Stimulated activated CD4-positive, alpha-beta T cell treated with anti-CD3 and anti-CD28 coated beads, Interleukin-4, amount 100 ng/mL, for 48 hours (primary cell): ENCODE data around the gene CFI.
A peak's percentile ranks its signal among the peaks of the same experiment; 100 is the strongest.

Experiments used
- DNase-seq, 2 donors: peaks; one replicate each; pipeline ENCODE4 v3.0.0-alpha.2; 2020; ENCODE audit warnings: low read depth in 2 of 2

Gene CFI

GRCh38 chr4:109730619-109731545 lies 70.9 kb downstream of the CFI start:
- DNase-seq: no peak

GRCh38 chr4:109729718-109730618 lies 71.8 kb downstream of the CFI start, which contains the start of gene PLA2G12A:
Gene PLA2G12A, minus strand, starts transcription at chr4:109730070. Its CDS starts 261 bp downstream, at chr4:109729809.
- peak; percentile 55 to 63 for DNase-seq

- DNase-seq: peak in 1 of 2 donors; percentile 3
These were observed 72.6 kb downstream of the CFI start for GRCh38 chr4:109729117-109729717.

DNA sequence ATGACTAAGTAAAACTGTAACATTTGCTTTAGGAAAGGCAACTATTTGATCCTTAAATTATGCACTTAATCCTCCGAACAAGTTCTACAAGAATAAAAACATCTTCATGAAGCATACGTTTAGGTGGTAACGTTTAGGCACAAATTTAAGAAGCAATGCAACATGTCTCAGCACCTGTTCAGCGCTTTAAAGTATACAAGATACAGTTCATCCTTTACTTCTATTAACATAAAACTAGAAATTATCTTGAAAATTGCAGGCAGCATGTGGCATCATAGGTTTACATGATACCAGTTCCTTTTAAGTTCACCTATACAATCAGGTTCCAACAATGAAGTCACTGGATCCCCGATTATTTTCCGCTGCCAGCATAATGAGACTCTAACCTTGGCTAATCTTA lies 73.4 kb downstream of the CFI start:
- DNase-seq: no peak

GRCh38 chr4:109723110-109723509 lies 78.7 kb downstream of the CFI start:
- no peak for DNase-seq

DNA sequence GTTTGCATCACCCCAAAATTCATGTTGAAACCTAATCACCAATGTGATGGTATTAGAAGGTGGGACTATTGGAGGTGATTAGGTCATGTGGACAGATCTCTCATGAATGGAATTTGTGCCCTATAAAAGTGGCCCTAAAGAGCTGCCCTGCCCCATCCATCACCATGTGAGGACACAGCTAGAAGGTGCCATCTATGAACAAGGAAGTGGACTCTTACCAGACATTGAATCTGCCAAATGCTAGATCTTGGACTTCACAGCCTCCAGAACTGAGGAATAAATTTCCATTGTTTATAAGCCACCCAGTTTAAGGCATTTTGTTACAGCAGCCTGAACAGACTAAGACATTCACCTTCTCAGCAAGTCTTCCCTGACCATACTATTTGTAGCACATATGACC lies 79.4 kb downstream of the CFI start:
- no peak for DNase-seq

DNA sequence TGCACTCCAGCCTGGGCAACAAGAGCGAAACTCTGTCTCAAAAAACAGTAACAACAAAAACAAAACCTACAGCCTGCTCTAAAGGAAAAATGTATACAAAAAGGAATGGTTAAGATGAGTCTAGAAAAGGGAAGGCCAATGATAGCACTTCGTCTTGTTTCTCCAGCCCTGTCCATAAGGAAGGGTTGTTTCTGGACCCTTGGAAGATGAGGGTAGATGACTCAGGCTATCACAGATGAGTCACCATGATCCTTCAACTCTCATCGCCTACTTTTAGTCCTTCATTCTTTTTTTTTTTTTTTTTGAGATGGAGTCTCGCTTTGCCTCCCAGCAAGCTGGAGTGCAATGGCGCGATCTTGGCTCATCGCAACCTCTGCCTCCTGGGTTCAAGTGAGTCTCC lies 80.8 kb downstream of the CFI start:
- no peak for DNase-seq

DNA sequence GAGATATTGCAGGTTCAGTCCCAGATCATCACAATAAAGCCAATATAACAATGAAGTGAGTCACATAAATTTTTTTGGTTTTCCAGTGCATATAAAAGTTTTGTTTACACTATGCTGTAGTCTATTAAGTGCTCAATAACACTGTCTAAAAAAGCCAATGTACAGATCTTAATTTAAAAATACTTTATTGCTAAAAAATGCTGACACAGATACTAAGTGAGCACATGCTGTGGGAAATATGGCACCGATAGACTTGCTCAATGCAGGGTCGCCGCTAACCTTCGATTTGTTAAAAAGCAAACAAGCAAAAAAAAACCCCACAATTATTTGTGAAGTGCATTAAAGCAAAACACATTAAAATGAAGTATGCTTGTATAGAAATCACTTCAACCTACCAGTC lies 82.2 kb downstream of the CFI start:
- no peak for DNase-seq

DNA sequence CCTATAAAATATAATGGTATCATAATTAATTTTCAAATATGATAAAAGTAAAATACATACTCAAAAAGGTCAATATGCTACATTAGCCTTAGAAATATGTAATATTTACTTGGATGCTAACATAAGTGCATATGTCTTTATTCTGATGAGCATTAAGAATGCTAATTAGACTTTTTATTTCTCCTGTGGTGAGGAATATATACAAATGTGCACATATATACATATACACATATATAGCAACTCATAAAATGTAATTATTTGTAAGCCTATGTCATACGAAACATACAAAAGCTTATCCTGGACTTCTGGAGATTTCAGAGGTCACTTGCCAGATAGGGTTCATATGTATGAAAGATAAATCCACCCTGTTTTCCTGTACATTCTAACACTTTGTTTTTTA lies 83.0 kb downstream of the CFI start:
- no peak for DNase-seq

DNA sequence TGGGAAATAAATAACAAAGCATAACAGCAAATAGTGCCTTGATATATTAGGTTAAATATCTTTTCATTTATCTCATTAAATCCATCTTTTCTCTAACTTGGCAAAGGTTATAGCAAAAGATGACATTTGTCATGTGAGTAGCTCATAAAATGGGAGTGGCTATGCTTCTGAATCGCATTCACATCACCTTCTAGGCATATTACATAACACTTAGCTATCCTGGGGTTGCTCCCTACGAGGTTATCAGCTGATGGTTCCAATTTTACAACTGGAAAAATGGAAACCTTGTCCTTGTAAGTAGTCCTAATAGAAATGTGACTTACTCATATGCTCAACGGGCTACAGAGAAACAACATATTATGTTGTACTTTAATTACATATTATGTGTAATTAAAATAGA lies 88.3 kb downstream of the CFI start:
- DNase-seq: no peak

DNA sequence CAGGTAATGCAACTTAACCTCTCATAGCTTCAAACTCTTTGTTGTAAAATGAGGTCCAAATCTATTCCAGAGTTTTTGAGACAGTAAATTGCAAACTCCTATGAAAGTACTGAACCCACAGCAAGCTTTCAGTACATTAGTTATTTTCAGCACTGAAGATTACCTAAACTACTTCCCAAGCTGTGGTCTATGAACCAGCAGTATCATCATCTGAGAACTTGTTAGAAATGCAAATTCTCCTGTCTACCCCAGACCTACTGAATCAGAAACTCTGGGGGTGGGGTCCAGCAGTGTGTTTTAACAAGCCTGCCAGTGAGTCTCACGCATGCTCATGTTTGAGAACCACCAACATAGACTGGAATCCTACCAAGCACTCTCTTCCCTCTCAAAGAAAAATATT lies 92.8 kb downstream of the CFI start:
- DNase-seq: no peak

GRCh38 chr4:109708435-109708834 lies 93.4 kb downstream of the CFI start:
- DNase-seq: no peak

DNA sequence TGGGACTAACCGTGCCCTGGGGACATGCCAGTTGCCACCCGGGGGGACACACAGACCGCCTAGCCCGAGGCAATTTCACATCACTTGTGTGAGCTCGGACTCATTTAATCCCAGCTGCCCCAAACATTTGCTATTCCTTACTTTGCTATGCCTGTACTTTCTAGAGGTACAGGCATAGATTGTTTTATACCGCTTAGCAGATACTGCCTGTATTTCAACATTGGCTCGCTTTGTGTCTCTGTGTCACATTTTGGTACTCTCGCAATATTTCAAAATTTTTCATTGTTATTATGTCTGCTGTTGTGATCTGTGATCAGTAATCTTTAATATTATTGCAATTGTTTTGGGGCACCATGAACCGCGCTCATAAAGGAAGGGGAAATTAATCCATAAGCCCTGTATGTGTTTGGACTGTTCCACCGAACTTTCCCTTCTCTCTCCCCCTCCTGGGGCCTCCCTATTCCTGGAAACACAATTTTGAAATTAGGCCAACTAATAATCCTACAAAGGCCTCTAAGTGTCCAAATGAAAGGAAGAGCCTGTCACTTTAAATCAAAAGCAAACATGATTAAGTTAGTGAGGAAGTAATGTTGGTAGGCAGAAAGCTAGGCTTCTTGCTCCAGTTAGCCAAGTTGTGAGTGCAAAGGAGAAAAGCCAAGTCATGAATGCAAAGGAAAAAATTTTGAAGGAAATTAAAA lies 98.0 kb downstream of the CFI start:
- no peak for DNase-seq

DNA sequence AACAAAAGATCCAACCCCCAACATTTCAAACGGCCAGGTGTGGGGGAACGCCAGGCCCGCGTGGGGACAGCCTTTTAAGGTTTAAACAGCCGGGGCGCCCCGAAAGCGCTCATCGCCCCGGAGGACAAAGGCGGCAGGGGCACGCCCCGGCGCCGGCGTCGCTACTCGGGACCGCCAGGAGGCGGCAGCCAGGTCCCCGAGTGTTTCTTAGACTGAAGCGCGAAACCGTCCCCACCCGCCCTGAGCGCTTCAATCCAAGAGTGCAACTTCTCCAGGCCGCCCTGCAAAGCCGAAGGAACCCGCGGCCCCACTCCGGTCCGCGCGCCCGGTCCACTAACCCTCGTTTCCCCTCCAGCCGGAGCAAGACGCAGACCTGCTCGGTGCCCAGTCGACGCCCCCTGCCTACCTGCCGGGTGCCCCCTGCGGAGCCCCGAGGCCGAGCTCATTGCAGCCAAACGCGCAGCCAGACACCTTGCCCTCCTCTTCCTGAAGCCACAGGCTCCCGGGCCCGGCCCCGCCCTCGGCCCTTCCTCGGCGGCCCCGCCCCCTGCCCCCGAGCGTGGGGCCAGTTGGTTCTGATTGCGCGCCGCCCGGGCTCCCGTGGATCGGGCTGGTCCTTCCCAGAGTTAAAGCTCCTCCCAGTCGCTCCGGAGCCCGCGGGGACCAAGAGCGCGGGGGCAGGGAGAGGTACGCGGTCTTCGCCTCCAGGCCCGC lies 98.7 kb downstream of the CFI start, which contains the start of gene CASP6:
Gene CASP6 (minus strand): TSS at position 496 of the 714 bp plus-strand sequence. CDS start 50 bp downstream, at position 446.
- DNase-seq: peak; percentile 56 to 58

DNA sequence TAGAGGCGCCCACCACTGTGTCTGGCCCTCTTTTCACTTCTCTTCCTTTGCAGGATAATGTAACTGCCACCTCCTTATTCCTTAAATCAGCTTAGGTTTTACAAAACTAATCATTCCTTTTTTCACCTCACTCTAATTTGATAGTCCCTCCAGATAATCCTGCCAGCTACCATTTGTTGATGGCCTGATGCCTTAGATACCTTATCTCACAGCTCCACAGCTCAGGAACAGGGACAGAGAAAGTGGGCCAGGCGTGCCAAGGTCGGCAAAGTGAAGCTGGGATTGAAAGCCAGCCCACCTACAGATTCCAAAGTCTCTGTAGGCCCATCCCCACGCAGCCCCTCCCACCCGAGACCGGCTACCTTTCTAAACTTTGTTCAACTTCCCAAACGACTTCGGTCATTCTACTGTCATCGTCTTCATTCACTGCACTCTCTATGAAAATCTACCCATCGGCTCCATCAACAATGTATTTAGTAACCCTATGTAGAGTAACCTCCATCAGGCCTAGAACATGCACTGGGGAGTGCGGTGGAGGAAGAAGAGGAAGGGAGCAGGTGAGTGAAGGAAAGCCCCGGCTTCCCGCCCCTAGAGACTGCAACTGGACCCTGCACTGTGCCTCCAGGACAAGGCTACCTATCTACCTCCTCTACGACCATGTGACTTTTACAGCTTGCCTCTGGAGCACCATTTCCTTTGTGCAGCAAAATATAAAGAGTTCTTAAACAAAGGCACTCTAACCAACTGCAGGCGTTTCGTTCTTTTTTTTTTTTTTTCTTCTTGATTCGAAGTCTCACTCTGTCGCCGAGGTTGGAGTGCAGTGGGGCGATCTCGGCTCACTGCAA lies 100.0 kb downstream of the CFI start:
- no peak for DNase-seq

DNA sequence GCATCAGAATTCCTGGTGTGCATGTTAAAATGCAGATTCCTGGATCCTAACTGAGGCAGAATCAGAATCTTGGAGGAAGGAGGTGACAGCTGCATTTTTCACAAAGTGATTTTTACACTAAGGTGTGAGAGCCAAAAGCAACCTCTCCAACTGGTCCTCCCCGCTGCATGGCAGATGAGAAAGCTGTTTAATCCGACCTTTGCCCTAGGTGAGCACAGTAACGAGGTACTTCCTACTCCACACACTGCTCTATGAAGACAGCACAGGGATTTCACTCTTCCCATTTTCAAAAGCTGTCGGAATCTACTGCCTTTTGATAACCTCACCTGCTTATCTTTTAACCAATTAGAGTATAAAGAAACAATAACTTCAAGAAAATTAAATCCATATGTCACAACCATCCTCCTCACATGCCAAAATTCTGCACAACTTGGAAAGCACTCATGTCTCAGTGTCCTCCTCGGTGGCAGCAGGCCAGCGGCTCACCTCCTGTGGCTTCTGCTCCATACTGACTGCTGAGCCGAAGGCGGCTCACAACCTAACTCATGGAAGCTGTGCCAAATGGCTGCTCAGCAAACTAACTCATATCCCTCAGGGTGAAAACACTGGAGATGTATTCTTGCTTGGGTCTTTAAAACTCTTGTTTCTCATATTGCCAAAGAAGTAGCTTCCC lies 102.1 kb downstream of the CFI start:
- DNase-seq: no peak

GRCh38 chr4:109698656-109699055 lies 103.1 kb downstream of the CFI start:
- DNase-seq: no peak

DNA sequence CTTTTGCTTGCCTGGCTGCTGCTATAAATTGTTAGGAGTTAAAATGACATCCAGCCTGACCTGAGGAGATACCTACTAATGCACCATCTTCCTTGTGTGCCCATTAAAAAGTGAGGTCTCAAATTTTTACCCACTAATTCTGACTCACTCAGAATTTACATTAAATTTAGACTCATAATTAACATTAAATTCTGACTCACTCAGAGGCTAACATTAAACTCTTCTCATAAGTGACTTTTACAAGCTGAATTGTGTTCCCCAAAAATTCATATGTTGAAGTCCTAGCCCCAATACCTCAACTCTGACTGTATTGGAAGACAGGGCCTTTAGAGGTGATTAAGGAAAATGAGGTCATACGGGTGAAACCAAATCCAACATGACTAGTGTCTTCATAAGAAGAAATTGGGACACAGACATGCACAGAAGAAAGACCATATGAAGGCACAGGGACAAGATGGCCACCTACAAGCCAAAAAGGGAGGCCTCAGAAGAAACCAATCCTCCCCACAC lies 110.3 kb downstream of the CFI start:
- no peak for DNase-seq
